NOMO-1 treated with DMSO at 0.1 percent for 48 hours (cell line): Measurements from ENCODE around the gene ABAT.

ENCODE experiments used
- DNase-seq: peaks from one replicate; lab custom pipeline; 2025; ENCODE audit not compliant: unreplicated experiment; lab: John Stamatoyannopoulos, UW

The ABAT gene

GRCh38 chr16:8716052-8716451 is 41.6 kb downstream of the ABAT start:
- no peak for DNase-seq

GRCh38 chr16:8716592-8716991 is 42.2 kb downstream of the ABAT start:
- no peak for DNase-seq

- no peak for DNase-seq
Observed at GRCh38 chr16:8717469-8717868, 43.1 kb downstream of the ABAT start.

DNA sequence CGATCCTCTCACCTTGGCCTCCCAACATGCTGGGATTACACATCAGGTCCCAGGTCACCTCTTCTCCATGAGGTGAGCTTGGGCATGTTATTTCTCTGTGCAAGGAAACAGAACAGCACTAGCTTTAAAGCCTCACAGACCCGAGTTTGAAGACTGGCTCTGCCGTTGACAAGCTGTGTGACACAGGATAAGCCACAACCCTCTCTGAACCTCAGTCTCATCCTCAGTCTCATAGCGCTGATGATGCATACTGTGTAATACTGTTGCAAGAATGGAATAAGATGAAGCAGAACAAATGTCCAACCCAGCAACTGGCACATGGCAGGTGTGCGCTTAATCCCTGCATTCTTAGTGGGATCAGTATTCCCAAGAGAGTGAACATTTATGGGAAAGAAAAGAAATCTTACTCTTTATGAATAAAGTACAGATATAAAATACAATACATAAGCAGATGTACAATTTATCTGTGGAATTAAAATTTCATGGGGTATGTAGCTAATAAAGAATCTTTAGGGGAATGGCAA is 43.5 kb downstream of the ABAT start:
- DNase-seq = no peak

GRCh38 chr16:8718851-8719680 is 44.6 kb downstream of the ABAT start:
- DNase-seq = no peak

DNA sequence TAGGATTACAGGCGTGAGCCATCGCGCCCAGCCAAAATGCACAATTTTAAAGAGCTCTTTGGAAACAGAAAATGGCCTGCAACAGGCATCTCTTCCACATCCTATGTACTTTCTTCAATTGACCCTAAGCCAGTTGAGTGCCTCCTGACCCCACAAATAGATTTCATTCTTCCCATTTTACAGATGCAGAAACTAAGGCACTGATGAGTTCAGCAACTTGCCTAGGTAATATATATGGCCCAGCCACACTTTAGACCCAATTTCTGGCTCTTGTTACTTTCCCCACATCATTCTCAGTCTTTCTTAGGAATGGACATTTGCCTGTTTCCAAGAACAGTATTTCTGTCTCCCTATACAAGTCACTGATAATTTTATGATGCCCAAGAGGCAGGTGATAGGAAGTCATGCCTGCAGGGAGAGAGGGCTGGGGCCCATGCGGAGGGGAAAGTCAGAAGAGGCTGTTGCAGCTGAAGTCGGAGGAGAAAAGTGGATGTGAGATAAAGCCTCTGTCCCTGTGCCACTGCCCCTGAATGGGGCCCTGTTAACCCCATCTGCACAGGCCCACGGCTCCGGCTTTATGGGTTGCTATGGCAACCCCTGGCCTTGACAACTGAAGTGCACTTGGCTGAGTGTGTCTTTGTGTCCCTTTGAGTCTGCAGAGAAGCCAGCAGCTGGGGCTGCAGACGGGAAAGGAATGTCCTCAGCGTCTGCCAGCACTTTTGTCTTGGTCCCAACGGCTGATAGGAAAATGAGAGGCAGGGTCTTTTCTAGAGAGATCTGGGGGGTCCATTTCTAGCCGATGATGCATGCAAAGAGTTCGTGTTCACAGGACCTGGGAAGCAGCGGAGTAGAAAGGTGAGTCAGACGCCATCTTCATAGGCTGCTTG is 45.9 kb downstream of the ABAT start:
- peak; percentile 6 for DNase-seq

- DNase-seq = no peak
Observed at GRCh38 chr16:8720967-8721308, 46.5 kb downstream of the ABAT start.

GRCh38 chr16:8721336-8722024 is 47.1 kb downstream of the ABAT start:
- DNase-seq = no peak

GRCh38 chr16:8722025-8722348 is 47.6 kb downstream of the ABAT start:
- DNase-seq = no peak

- peak; percentile 21 for DNase-seq
Observed at GRCh38 chr16:8725513-8726178, 51.2 kb downstream of the ABAT start.

GRCh38 chr16:8727131-8727806 is 52.9 kb downstream of the ABAT start:
- no peak for DNase-seq

GRCh38 chr16:8727857-8728618 is 53.6 kb downstream of the ABAT start:
- DNase-seq = no peak

DNA sequence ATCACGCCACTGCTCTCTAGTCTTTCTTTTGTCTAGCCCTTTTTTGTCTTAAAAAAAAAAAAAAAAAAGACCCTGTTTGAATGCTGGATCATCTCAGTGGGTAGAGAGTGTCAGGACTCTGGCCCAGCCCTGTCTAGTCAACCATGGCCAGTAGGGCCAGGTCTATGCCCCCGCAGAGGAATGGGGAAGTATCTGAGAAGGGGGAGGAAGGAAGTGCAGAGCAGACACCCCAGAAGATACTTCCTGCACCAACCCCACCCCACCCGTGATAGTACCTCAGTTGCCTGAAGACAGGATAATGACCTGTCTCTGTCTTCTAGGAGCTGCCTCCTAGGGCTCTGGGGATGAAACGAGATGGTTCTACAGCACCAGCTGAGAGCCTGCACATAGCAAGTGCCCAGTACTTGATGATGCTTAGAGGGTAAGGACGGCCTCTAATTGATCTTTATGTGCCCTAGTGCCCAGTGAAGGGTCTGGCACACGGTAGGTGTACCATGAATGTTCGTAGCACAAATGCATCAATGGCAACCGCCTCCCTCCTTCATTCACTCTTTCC is 55.4 kb downstream of the ABAT start:
- DNase-seq = peak; percentile 57

DNA sequence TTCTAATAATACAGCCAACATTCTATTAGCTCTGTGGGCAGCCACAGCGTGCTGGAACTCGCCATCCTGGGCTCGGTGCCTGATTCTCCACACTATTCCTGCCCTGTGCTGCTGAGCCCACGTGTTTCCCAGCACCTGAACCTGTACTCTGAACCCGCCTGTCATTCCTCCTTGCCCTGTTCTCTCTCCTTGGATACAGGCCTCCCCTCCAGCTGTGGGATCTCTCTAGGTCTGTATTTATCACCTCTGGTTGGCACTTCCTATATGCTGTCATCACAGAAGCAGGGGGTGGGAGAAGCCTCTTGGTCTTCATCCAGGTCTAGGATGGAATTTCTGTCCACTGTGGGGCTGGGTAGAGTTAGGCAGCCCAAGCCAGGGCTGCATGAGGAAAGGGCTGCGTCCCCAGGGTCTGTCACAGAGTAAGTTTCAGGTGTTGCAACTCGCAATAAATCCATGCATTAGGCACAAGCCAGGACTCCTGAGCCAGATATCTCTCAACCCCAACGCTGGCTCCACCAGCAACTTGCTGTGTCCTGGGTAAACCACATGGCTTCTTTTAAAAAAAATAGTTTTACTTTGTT is 56.0 kb downstream of the ABAT start:
- no peak for DNase-seq

GRCh38 chr16:8733849-8734540 is 59.6 kb downstream of the ABAT start:
- DNase-seq = no peak

DNA sequence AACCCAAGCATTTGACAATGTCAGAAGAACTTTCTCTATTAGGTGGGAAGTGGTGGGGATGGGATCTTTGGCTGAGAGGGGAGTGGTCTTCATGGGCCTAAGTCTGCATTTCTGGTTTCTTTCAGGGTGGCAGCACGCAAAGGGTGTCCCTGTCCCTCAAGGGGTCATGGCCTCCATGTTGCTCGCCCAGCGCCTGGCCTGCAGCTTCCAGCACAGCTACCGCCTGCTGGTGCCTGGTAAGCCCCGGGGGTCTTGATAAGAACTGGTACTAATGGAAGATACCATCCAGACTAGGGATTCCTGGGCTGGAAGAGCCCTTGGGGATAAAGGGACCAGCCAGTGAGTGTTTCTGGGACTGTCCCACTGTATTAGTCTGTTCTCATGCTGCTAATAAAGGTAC is 61.2 kb downstream of the ABAT start:
- no peak for DNase-seq

DNA sequence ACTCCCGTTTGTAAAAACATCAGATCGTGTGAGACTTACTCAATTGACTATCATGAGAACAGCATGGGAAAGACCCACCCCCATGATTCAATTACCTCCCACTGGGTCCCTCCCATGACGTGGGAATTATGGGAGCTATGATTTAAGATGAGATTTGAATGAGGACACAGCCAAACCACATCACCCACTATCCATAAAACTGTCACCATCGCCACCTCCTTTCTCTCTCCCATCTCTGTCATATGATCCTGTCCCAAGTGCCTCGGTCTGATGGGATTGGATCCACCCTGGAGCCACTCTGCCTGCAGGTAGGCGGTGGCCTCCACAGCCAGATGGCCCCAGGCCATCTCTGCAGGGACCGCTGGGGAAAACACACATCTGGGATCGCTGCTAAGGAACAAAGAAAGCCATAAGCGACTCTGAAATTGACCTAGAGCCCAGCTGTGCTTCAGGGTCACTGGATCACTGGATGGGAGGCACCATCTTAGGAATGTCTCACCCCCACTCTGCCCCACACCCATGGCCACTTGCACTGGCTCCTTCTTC is 61.8 kb downstream of the ABAT start:
- no peak for DNase-seq

- no peak for DNase-seq
Observed at GRCh38 chr16:8739151-8739550, 64.7 kb downstream of the ABAT start.
